Heart right ventricle (tissue), 16 donors: ENCODE measurements around the gene ANAPC15. TPM values are rescaled to one million over a fixed set of nuclear protein-coding genes. Genes with fewer than 3 reads are reported as not detected.

Experiments
- ATAC-seq, 8 donors: fragments of 200-7000 bp; cut with Tn5 transposase; one replicate each; pipeline ENCODE4 v1.9.1; 2020; ENCODE audit warnings: mild to moderate bottlenecking in 8 of 8, moderate library complexity in 8 of 8, moderate number of reproducible peaks in 1 of 8
- DNase-seq, 2 donors: peaks; one replicate each; pipeline ENCODE4 v3.0.0-alpha.2; 2020
- H3K27ac ChIP-seq, 10 donors: fragments of 200-600 bp; sonication (generic) in 2 of 10; one replicate each; pipeline versions ENCODE4 v1.5.0 to v1.8.0; 2020 to 2022; ENCODE audit warnings: mild to moderate bottlenecking in 3 of 10
- H3K27me3 ChIP-seq, 7 donors: fragments of 200-600 bp; one replicate each; pipeline ENCODE4 v1.8.0; 2021 to 2022; ENCODE audit warnings: mild to moderate bottlenecking in 2 of 7
- H3K36me3 ChIP-seq, 9 donors: fragments of 200-600 bp; sonication (generic) in 1 of 9; one replicate each; pipeline versions ENCODE4 v1.5.0 to v1.8.0; 2020 to 2022; ENCODE audit warnings: mild to moderate bottlenecking in 2 of 9
- H3K4me1 ChIP-seq, 9 donors: fragments of 200-600 bp; sonication (generic) in 1 of 9; one replicate each; pipeline versions ENCODE4 v1.5.0 to v1.8.0; 2020 to 2022; ENCODE audit warnings: mild to moderate bottlenecking in 4 of 9
- H3K4me3 ChIP-seq, 10 donors: fragments of 200-600 bp; sonication (generic) in 2 of 10; one replicate each; pipeline versions ENCODE4 v1.5.0 to v1.8.0; 2020 to 2022; ENCODE audit warnings: mild to moderate bottlenecking in 7 of 10, moderate library complexity in 2 of 10
- H3K9me3 ChIP-seq, 11 donors: fragments of 200-600 bp in 10 of 11; sonication (generic) in 2 of 11; one replicate each; pipeline versions ENCODE4 v1.5.0 to v1.8.0; 2013 to 2022; ENCODE audit warnings: mild to moderate bottlenecking in 2 of 11, control low read depth in 1 of 11, moderate library complexity in 1 of 11
- CTCF ChIP-seq, 9 donors: fragments of 200-600 bp; sonication (generic) in 2 of 9; IDR thresholded peaks; one replicate each; pipeline versions ENCODE4 v1.5.0 to v1.8.0; 2021 to 2022; ENCODE audit warnings: antibody characterized with exemption in 9 of 9, mild to moderate bottlenecking in 5 of 9, moderate library complexity in 1 of 9
- WGBS, 2 donors: extraction: QIAGEN DNeasy Blood & Tissue Kit; methylation state at CpG; one replicate each; pipeline ENCODE4 v1.1.7; 2013; ENCODE audit warnings: inconsistent platforms in 1 of 2; 5-methylcytosine and 5-hydroxymethylcytosine counted together
- intact Hi-C, 10 donors: fragments of 100-400 bp; cut with DNase I; formaldehyde crosslinking; loops; one replicate each; pipeline versions ENCODE4 v1.11.1 to v1.14.2; 2022
- polyA plus RNA-seq, 2 donors: library from polyadenylated mRNA; stranded (reverse); fragments of 200-250 nt; gene quantifications; one replicate each; pipeline ENCODE4 v1.2.3, GENCODE V29; 2013
- total RNA-seq, 10 donors: library from RNA; stranded (reverse); fragmentation: NEBNext Ultra II Directional in 3 of 10; extraction: Animal tissue kit (Norgen Biotek cat#: 25700) in 3 of 10; gene quantifications; one replicate each; pipeline versions ENCODE4 v1.2.1 to v1.2.4, GENCODE V29; 2021 to 2023
- donor health status: Arrhythmogenic right ventricular cardiomyopathy.
- donor health status: ischemic (EF 13 %, LVEDD 7.1; RV severe dilation, severe dysfunction).
- donor health status: healthy with polysubstance abuse.
- donor health status: DM: no; HTN: yes; CAD: no.
- donor health status: DM: no; HTN: no; CAD: no.
- donor health status: ischemic (EF 25% LVEDD 6.9; RV normal size, moderate dysfunction).
- donor health status: ischemic (EF 25% LVEDD 5.7; RV mildly dilated, moderate dysfunction).
- donor health status: healthy.
- donor health status: DM: yes; HTN: yes; CAD: no.
- donor health status: Ischemic cardiomyopathy.
- donor health status: ischemic (EF 35%, LVEDD 5.7; RV mildly dilated, moderate dysfunction).
- donor health status: nonischemic (EF 11% LVEDD 7.7; RV severe dilation, severe dysfunction).
- donor health status: DM: yes; HTN: yes; CAD: no.
- donor health status: PGD.
- donor health status: ischemic (EF 29% LVEDD 5.4; RV normal size, mild dysfunction).
- donor health status: nonischemic (EF 23%, LVEDD 6.1; RV moderate dilation, normal function).

ANAPC15 gene
- total and polyA plus RNA-seq, 12 donors = 31.8 to 104 (median 46.8) TPM

GRCh38 chr11:72102946-72103753 lies 9.3 kb downstream of the ANAPC15 start, which contains the start of gene LAMTOR1:
TSS of gene LAMTOR1 (minus strand) at chr11:72103297. CDS start at chr11:72103224, 73 bp downstream.
- peak; percentile 97 to 99 (median 99) for ATAC-seq

GRCh38 chr11:72102631-72102945 lies 9.9 kb downstream of the ANAPC15 start:
- intact Hi-C loops = loop anchor here in 1 of 10 donors (10.0 kb wide), 1 partner anchor 332 kb away; the partner anchor contains the start of gene CLPB
- H3K36me3 ChIP-seq = peaks cover 0 to 47% (median 14%) of the 10 kb centered on the region in 9 donors
- no peak for TF ChIP-seq CTCF (IDR thresholded peaks at IDR 0.05)
- peak in 3 of 8 donors; percentile 1 to 5 (median 3) for ATAC-seq
- H3K4me1 ChIP-seq = peaks cover 6 to 51% (median 38%) of the 10 kb centered on the region in 9 donors
- H3K27me3 ChIP-seq = no peaks in the 10 kb centered on the region
- no peak for DNase-seq
- peak overlapping the region; percentile 59 to 99 (median 80) for H3K4me3 ChIP-seq
- 2 to 4% methylated on average over 9 of the region's 9 CpGs for WGBS, 2 donors
- H3K27ac ChIP-seq = peak overlapping the region; percentile 79 to 99 (median 96)
- H3K9me3 ChIP-seq = no peaks in the 10 kb centered on the region

More at GRCh38 chr11:72102946-72103753, 9.3 kb downstream of the ANAPC15 start, which contains the start of gene LAMTOR1:
- peak; percentile 99 to 100 for DNase-seq
- Histone ChIP-seq H3K9me3 (no peaks in the 10 kb centered on the region), H3K27ac (peak within 1 kb of the TSS; percentile 79 to 99 (median 96)), H3K27me3 (no peaks in the 10 kb centered on the region), H3K4me1 (peaks cover 6 to 51% (median 38%) of the 10 kb centered on the region in 9 donors), H3K36me3 (peaks cover 0 to 46% (median 10%) of the 10 kb centered on the region in 9 donors), H3K4me3 (peak within 1 kb of the TSS; percentile 59 to 99 (median 80))
- WGBS, 2 donors = 2 to 3% methylated on average over 64 of the region's 64 CpGs
- peak; percentile 11 to 56 (median 39) for TF ChIP-seq CTCF (IDR thresholded peaks at IDR 0.05)
- intact Hi-C loops = loop anchor here in 3 of 10 donors (1.0 to 10.0 kb wide), 2 partner anchors 9 to 332 kb away; partner anchors contain the start of genes ANAPC15 (in 2 of the 3) and CLPB (in 1 of the 3)

- H3K36me3 ChIP-seq = peaks cover 0 to 47% (median 18%) of the 10 kb centered on the region in 9 donors
- peak overlapping the region; percentile 59 to 99 (median 80) for H3K4me3 ChIP-seq
- no peak for ATAC-seq
- no peaks in the 10 kb centered on the region for H3K9me3 ChIP-seq
- 47 to 52% methylated on average over 4 of the region's 4 CpGs for WGBS, 2 donors
- H3K27ac ChIP-seq = peak overlapping the region in 9 of 10 donors; percentile 91 to 99 (median 96)
- intact Hi-C loops = loop anchor here in 1 of 10 donors (10.0 kb wide), 1 partner anchor 333 kb away; the partner anchor contains the start of gene CLPB
- no peaks in the 10 kb centered on the region for H3K27me3 ChIP-seq
- TF ChIP-seq CTCF (IDR thresholded peaks at IDR 0.05) = no peak
- DNase-seq = no peak
- peaks cover 6 to 51% (median 38%) of the 10 kb centered on the region in 9 donors for H3K4me1 ChIP-seq
Measured at GRCh38 chr11:72102162-72102561, 10.3 kb downstream of the ANAPC15 start.

- Histone ChIP-seq H3K27ac (peak overlapping the region in 3 of 10 donors; percentile 16 to 99 (median 19)), H3K27me3 (no peaks in the 10 kb centered on the region), H3K36me3 (peaks cover 0 to 62% (median 19%) of the 10 kb centered on the region in 9 donors), H3K4me3 (no peak overlapping the region), H3K9me3 (no peaks in the 10 kb centered on the region), H3K4me1 (peaks cover 6 to 51% (median 38%) of the 10 kb centered on the region in 9 donors)
- no peak for DNase-seq
- ATAC-seq = no peak
- 88 to 95% methylated on average over 1 of the region's 1 CpG for WGBS, 2 donors
- TF ChIP-seq CTCF (IDR thresholded peaks at IDR 0.05) = no peak
- intact Hi-C loops = loop anchor here in 1 of 10 donors (10.0 kb wide), 1 partner anchor 334 kb away; the partner anchor contains the start of gene CLPB
Measured at GRCh38 chr11:72100462-72100861, 12.0 kb downstream of the ANAPC15 start.
